Measurements from ENCODE around the gene DHX57. TPM values are rescaled to one million over a fixed set of nuclear protein-coding genes. Genes with fewer than 3 reads are reported as not detected.

The DHX57 gene
- total RNA-seq, 4 donors from 2014 or later = 11.1 to 17.4 (median 12.2) TPM

DNA sequence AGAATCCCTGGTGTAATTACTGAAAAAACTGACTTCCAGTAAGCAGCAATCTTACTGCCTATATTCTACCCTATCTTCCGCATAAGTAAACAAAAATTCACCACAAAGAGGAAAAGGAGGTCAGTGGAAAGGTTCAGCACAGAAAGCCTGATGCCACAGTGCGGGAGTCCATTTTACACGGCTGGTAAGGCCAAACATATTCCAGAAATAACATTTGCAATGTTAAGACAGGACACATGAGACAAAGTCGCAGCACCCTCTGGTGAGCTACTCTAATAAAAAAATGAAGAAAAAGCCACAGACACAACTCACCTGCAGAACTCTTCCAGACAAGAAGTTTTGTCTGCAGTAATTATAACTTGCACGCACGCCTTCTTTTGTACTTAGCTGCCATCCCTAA is 57.2 kb downstream of the DHX57 start:
- intact Hi-C loops (cut with DNase I) = no loop called here
- no peak for DNase-seq (ENCODE audit: extremely low spot score)
- no peak overlapping the region for H3K4me3 ChIP-seq
- H3K4me1 ChIP-seq = no peaks in the 10 kb centered on the region
- TF ChIP-seq CTCF (IDR thresholded peaks at IDR 0.05) = no peak
- TF ChIP-seq POLR2AphosphoS5 (IDR thresholded peaks at IDR 0.05) = no peak
- TF ChIP-seq EP300 (IDR thresholded peaks at IDR 0.05) = no peak
- TF ChIP-seq POLR2A (IDR thresholded peaks at IDR 0.05; ENCODE audit: low read depth) = no peak
- H3K27ac ChIP-seq (replicated peaks in 1 of 4) = no peak overlapping the region
- peaks cover 36 to 87% (median 71%) of the 10 kb centered on the region in 4 donors for H3K36me3 ChIP-seq
- WGBS = 85% methylated on average over 6 of the region's 6 CpGs
- H3K27me3 ChIP-seq = no peaks in the 10 kb centered on the region
- H3K9me3 ChIP-seq = no peaks in the 10 kb centered on the region

GRCh38 chr2:38815936-38816335 is 59.8 kb downstream of the DHX57 start:
- no peak overlapping the region for H3K4me3 ChIP-seq
- TF ChIP-seq POLR2A (IDR thresholded peaks at IDR 0.05; ENCODE audit: low read depth) (no peak), EP300 (IDR thresholded peaks at IDR 0.05) (no peak), CTCF (IDR thresholded peaks at IDR 0.05) (no peak), POLR2AphosphoS5 (IDR thresholded peaks at IDR 0.05) (no peak)
- no peaks in the 10 kb centered on the region for H3K4me1 ChIP-seq
- H3K9me3 ChIP-seq = no peaks in the 10 kb centered on the region
- WGBS = 97% methylated on average over 4 of the region's 4 CpGs
- H3K27me3 ChIP-seq = no peaks in the 10 kb centered on the region
- no peak overlapping the region for H3K27ac ChIP-seq (replicated peaks in 1 of 4)
- H3K36me3 ChIP-seq = peaks cover 36 to 87% (median 71%) of the 10 kb centered on the region in 4 donors
- DNase-seq (ENCODE audit: extremely low spot score) = no peak
- intact Hi-C loops (cut with DNase I) = no loop called here

DNA sequence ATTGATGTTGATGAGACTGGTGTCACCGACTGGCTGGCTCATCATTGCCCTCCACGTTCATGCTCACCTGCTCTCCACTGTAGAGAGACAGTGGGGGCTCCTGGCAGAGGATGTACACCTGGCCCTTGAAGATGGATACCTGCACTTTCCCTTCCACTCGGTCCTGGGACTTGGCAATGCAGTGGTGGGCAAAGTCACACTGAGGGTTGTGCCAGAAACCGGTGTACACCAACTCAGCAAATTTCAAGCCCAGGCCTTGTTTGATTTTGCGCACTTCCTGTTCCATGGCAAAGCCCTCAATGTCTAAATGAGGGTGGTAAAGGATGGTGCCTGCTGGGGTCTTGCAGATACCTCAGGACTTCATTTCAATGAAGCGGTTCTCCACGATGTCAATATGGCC is 65.2 kb downstream of the DHX57 start:
- 88% methylated on average over 5 of the region's 7 CpGs for WGBS
- Histone ChIP-seq H3K27me3 (no peaks in the 10 kb centered on the region), H3K4me1 (no peaks in the 10 kb centered on the region), H3K9me3 (no peaks in the 10 kb centered on the region), H3K4me3 (no peak overlapping the region), H3K27ac (replicated peaks in 1 of 4) (no peak overlapping the region), H3K36me3 (peaks cover 26 to 63% (median 50%) of the 10 kb centered on the region in 4 donors)
- no peak for TF ChIP-seq EP300 (IDR thresholded peaks at IDR 0.05)
- no peak for TF ChIP-seq CTCF (IDR thresholded peaks at IDR 0.05)
- no peak for TF ChIP-seq POLR2A (IDR thresholded peaks at IDR 0.05; ENCODE audit: low read depth)
- TF ChIP-seq POLR2AphosphoS5 (IDR thresholded peaks at IDR 0.05) = no peak
- no peak for DNase-seq (ENCODE audit: extremely low spot score)
- intact Hi-C loops (cut with DNase I) = no loop called here

GRCh38 chr2:38808677-38809076 is 67.1 kb downstream of the DHX57 start:
- Histone ChIP-seq H3K4me1 (no peaks in the 10 kb centered on the region), H3K27ac (replicated peaks in 1 of 4) (no peak overlapping the region), H3K36me3 (peaks cover 9 to 63% (median 44%) of the 10 kb centered on the region in 4 donors), H3K4me3 (no peak overlapping the region), H3K9me3 (no peaks in the 10 kb centered on the region), H3K27me3 (no peaks in the 10 kb centered on the region)
- TF ChIP-seq EP300 (IDR thresholded peaks at IDR 0.05) = no peak
- TF ChIP-seq POLR2A (IDR thresholded peaks at IDR 0.05; ENCODE audit: low read depth) = no peak
- TF ChIP-seq POLR2AphosphoS5 (IDR thresholded peaks at IDR 0.05) = no peak
- no peak for TF ChIP-seq CTCF (IDR thresholded peaks at IDR 0.05)
- DNase-seq (ENCODE audit: extremely low spot score) = no peak
- intact Hi-C loops (cut with DNase I) = no loop called here
- 100% methylated on average over 1 of the region's 1 CpG for WGBS

- no peaks in the 10 kb centered on the region for H3K27me3 ChIP-seq
- no peak for TF ChIP-seq CTCF (IDR thresholded peaks at IDR 0.05)
- no peak for TF ChIP-seq POLR2AphosphoS5 (IDR thresholded peaks at IDR 0.05)
- no peak for TF ChIP-seq POLR2A (IDR thresholded peaks at IDR 0.05; ENCODE audit: low read depth)
- no peak for TF ChIP-seq EP300 (IDR thresholded peaks at IDR 0.05)
- no peaks in the 10 kb centered on the region for H3K9me3 ChIP-seq
- no peak for DNase-seq (ENCODE audit: extremely low spot score)
- intact Hi-C loops (cut with DNase I) = no loop called here
- peaks cover 6 to 63% (median 38%) of the 10 kb centered on the region in 4 donors for H3K36me3 ChIP-seq
- no peak overlapping the region for H3K4me3 ChIP-seq
- no peak overlapping the region for H3K27ac ChIP-seq (replicated peaks in 1 of 4)
- no peaks in the 10 kb centered on the region for H3K4me1 ChIP-seq
Observed at GRCh38 chr2:38806733-38807059, 69.0 kb downstream of the DHX57 start.

Data from esophagus muscularis mucosa (tissue), 4 donors.